Suprapubic skin (tissue), 4 donors: Measurements from ENCODE around the gene A2ML1. TPM values are rescaled to one million over a fixed set of nuclear protein-coding genes. Genes with fewer than 3 reads are reported as not detected.
"Not testable (repeated sequence)": the region's sequence is repeated elsewhere in the genome, so short reads cannot be mapped to it uniquely, and the experiment has no call there.

Experiments
- DNase-seq, 2 donors: peaks; one replicate each; pipeline ENCODE4 v3.0.0-alpha.2; 2019; ENCODE audit warnings: low spot score in 2 of 2
- H3K27ac ChIP-seq: fragments of 200-600 bp; sonication (generic); one replicate; pipeline ENCODE4 v1.5.1; 2019
- H3K27me3 ChIP-seq: fragments of 200-600 bp; sonication (generic); one replicate; pipeline ENCODE4 v1.5.1; 2019
- H3K36me3 ChIP-seq: fragments of 200-600 bp; sonication (generic); one replicate; pipeline ENCODE4 v1.5.1; 2019
- H3K4me1 ChIP-seq: fragments of 200-600 bp; sonication (generic); one replicate; pipeline ENCODE4 v1.5.1; 2019
- H3K4me3 ChIP-seq: fragments of 200-600 bp; sonication (generic); one replicate; pipeline ENCODE4 v1.5.1; 2019; ENCODE audit warnings: mild to moderate bottlenecking
- H3K9me3 ChIP-seq: fragments of 200-600 bp; sonication (generic); one replicate; pipeline ENCODE4 v1.5.1; 2019
- CTCF ChIP-seq, 2 donors: fragments of 200-600 bp in 1 of 2; fragments of 450-650 bp in 1 of 2; sonication (generic) in 1 of 2; IDR thresholded peaks; one replicate each; pipeline ENCODE4 v1.5.1; 2016 to 2019; ENCODE audit warnings: antibody characterized with exemption in 2 of 2, mild to moderate bottlenecking in 1 of 2, moderate library complexity in 1 of 2
- EP300 ChIP-seq: sonication (generic); formaldehyde crosslinking; IDR thresholded peaks from one replicate; pipeline ENCODE4 v1.6.1; 2017; ENCODE audit warnings: antibody characterized with exemption
- POLR2A ChIP-seq, 2 donors: fragments of 450-650 bp; IDR thresholded peaks; one replicate each; pipeline ENCODE4 v1.6.1; 2017; ENCODE audit warnings: antibody characterized with exemption in 2 of 2, mild to moderate bottlenecking in 2 of 2, moderate library complexity in 2 of 2
- POLR2AphosphoS5 ChIP-seq, 3 donors: sonication (generic); formaldehyde crosslinking; IDR thresholded peaks; one replicate each; pipeline ENCODE4 v1.6.1; 2017; ENCODE audit warnings: antibody characterized with exemption in 3 of 3
- WGBS: methylation state at CpG from one replicate; pipeline ENCODE4 v1.1.5; 2018; 5-methylcytosine and 5-hydroxymethylcytosine counted together
- total RNA-seq, 4 donors: library from RNA; depleted of rRNA; stranded (reverse); fragments of >200 nt; gene quantifications; one replicate each; pipeline ENCODE4 v1.1.0, GENCODE V29; 2016

The A2ML1 gene
- total RNA-seq, 4 donors from 2014 or later: 166 to 268 (median 218) TPM

GRCh38 chr12:8781381-8782127, 40.9 kb upstream of the A2ML1 start:
- TF ChIP-seq CTCF (IDR thresholded peaks at IDR 0.05) (no peak), EP300 (no peak), POLR2A (IDR thresholded peaks at IDR 0.05) (no peak), POLR2AphosphoS5 (IDR thresholded peaks at IDR 0.05) (no peak)
- 61% methylated on average over 2 of the region's 2 CpGs for WGBS
- Histone ChIP-seq H3K36me3 (peaks cover 15% of the 10 kb centered on the region), H3K4me3 (no peak overlapping the region), H3K27ac (no peak overlapping the region), H3K27me3 (no peaks in the 10 kb centered on the region), H3K4me1 (peaks cover 6% of the 10 kb centered on the region), H3K9me3 (no peaks in the 10 kb centered on the region)
- no peak for DNase-seq

- no peak for TF ChIP-seq EP300
- no peak for TF ChIP-seq CTCF (IDR thresholded peaks at IDR 0.05)
- TF ChIP-seq POLR2A (IDR thresholded peaks at IDR 0.05): no peak
- TF ChIP-seq POLR2AphosphoS5 (IDR thresholded peaks at IDR 0.05): no peak
- H3K27me3 ChIP-seq: no peaks in the 10 kb centered on the region
- peaks cover 9% of the 10 kb centered on the region for H3K36me3 ChIP-seq
- H3K4me3 ChIP-seq: no peak overlapping the region
- DNase-seq: no peak
- H3K27ac ChIP-seq: no peak overlapping the region
- no peaks in the 10 kb centered on the region for H3K9me3 ChIP-seq
- peaks cover 6% of the 10 kb centered on the region for H3K4me1 ChIP-seq
Observed at GRCh38 chr12:8784290-8784888, 38.0 kb upstream of the A2ML1 start.

DNA sequence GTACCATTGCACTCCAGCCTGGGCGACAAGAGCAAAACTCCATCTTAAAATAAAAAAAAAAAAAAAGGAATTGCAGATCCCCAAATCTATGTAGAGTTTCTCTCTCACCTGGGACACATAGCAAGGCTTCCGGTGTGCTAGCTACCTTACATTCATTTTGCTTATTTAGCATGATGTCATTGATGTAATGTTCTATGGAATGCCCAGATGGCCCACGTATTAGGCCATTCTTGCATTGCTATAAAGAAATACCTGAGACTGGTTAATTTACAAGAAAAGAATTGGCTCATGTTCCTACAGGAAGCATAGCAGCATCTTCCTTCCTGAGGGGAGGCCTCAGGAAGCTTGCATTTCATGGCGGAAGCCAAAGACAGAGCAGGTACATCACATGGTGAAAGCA, 36.9 kb upstream of the A2ML1 start:
- Histone ChIP-seq H3K4me1 (peaks cover 3% of the 10 kb centered on the region), H3K27me3 (no peaks in the 10 kb centered on the region), H3K9me3 (no peaks in the 10 kb centered on the region), H3K36me3 (peaks cover 9% of the 10 kb centered on the region), H3K27ac (no peak overlapping the region), H3K4me3 (no peak overlapping the region)
- no peak for DNase-seq
- WGBS: 82% methylated on average over 4 of the region's 4 CpGs
- TF ChIP-seq POLR2A (IDR thresholded peaks at IDR 0.05) (no peak), CTCF (IDR thresholded peaks at IDR 0.05) (no peak), EP300 (no peak), POLR2AphosphoS5 (IDR thresholded peaks at IDR 0.05) (no peak)

GRCh38 chr12:8787206-8787605, 35.2 kb upstream of the A2ML1 start:
- not testable (repeated sequence) for H3K27ac ChIP-seq, H3K27me3 ChIP-seq, H3K9me3 ChIP-seq, DNase-seq, H3K4me3 ChIP-seq, H3K36me3 ChIP-seq, H3K4me1 ChIP-seq
- WGBS: 100% methylated on average over 2 of the region's 28 CpGs

DNA sequence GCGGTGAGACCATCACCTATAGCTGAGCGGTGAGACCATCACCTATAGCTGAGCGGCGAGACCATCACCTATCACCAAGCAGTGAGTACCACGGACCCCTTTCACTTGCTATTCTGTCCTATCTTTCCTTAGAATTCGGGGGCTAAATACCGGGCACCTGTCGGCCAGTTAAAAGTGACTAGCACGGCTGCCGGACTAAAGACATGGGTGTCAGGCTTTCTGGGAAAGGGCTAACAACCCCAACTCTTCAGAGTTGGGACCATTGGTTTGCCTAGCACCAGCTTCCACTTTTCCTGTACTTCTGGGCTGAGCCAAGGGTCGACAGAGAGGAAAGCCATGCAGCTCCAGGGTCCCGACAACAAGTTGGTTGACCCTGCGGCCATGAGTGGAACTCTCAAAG, 33.7 kb upstream of the A2ML1 start:
- H3K27me3 ChIP-seq, H3K4me3 ChIP-seq, H3K27ac ChIP-seq, H3K36me3 ChIP-seq, H3K4me1 ChIP-seq, DNase-seq, H3K9me3 ChIP-seq: not testable (repeated sequence)
- WGBS: 65% methylated on average over 7 of the region's 13 CpGs

DNA sequence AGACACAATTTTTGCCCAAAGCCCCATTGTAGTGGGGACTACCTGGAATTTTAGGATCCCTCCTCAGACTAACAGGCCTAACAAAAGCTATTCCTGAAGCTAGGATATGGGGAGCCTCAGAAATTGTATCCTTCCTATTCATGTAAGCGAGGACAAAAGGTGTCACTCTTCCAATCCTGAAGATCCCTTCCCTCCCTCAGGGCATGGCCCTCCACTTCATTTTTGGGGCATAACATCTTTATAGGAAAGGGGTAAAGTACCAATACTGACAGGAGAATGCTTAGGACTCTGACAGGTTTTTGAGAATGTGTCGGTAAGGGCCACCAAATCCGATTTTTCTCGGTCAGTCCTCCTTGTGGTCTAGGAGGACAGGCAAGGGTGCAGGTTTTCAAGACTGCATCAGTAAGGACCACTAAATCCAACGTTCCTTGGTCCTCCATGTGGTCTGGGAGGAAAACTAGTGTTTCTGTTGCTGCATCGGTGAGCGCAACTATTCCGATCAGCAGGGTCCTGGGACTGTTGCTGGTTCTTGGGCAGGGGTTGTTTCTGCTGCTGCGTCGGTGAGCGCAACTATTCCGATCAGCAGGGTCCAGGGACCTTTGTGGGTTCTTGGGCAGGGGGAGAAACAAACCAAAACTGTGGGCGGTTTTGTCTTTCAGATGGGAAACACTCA, 32.9 kb upstream of the A2ML1 start:
- 79% methylated on average over 13 of the region's 13 CpGs for WGBS
- not testable (repeated sequence) for H3K27me3 ChIP-seq, H3K27ac ChIP-seq, H3K36me3 ChIP-seq, DNase-seq, H3K9me3 ChIP-seq, H3K4me1 ChIP-seq, H3K4me3 ChIP-seq

GRCh38 chr12:8793226-8793625, 29.2 kb upstream of the A2ML1 start:
- not testable (repeated sequence) for H3K4me1 ChIP-seq, DNase-seq, H3K9me3 ChIP-seq, H3K4me3 ChIP-seq, H3K27me3 ChIP-seq, H3K36me3 ChIP-seq, H3K27ac ChIP-seq
- 80% methylated on average over 4 of the region's 4 CpGs for WGBS

DNA sequence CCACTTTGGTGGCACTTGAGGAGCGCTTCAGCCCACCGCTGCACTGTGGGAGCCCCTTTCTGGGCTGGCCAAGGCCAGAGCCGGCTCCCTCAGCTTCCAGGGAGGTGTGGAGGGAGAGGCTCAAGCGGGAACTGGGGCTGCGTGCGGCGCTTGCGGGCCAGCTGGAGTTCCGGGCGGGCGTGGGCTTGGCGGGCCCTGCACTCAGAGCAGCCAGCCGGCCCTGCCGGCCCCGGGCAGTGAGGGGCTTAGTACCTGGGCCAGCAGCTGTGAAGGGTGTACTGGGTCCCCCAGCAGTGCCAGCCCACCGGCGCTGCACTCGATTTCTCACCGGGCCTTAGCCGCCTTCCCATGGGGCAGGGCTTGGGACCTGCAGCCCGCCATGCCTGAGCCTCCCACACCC, 27.8 kb upstream of the A2ML1 start:
- not testable (repeated sequence) for H3K4me3 ChIP-seq, H3K9me3 ChIP-seq, H3K27me3 ChIP-seq, H3K36me3 ChIP-seq, H3K4me1 ChIP-seq, DNase-seq, H3K27ac ChIP-seq
- WGBS: 96% methylated on average over 9 of the region's 21 CpGs
